NCI-H2196 treated with DMSO at 0.1 percent for 48 hours (cell line): ENCODE data around the gene SPEN.
"Not testable (repeated sequence)": the region's sequence is repeated elsewhere in the genome, so short reads cannot be mapped to it uniquely, and the experiment has no call there.

Experiments
- DNase-seq: peaks from one replicate; lab custom pipeline; 2025; ENCODE audit not compliant: unreplicated experiment; lab: John Stamatoyannopoulos, UW

Gene SPEN

DNA sequence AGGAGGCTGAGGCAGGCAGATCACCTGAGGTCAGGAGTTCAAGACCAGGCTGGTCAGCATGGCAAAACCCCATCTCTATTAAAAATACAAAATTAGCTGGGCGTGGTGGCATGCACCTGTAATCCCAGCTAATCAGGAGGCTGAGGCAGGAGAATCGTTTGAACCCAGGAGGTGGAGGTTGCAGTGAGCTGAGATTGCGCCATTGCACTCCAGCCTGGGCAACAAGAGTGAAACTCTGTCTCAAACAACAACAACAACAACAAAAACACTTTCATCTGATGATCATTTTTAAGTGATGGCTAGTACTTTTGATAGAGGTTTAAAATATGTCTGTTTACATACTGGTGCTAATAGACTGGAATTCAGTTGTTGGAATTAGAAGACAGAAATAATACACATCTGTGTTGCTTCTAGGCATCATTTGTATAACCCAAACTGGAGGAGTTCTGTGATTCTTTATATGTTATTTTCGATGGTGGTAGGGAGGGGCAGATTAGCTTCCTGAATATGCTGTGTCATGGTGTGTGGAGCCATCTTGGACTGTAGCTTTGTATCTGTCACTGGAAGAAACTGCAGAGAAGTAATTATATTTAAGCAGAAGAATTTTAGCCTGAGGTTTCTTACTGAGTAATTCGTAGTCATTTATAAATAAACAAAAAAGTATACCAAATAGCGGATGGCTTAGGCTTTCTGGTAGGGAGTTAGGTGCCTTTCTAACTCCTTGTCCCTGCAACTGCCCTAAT lies 45.5 kb downstream of the SPEN start:
- not testable (repeated sequence) for DNase-seq

- no peak for DNase-seq
Observed at GRCh38 chr1:15895233-15895632, 47.7 kb downstream of the SPEN start.

GRCh38 chr1:15896841-15897610 lies 49.5 kb downstream of the SPEN start:
- DNase-seq: not testable (repeated sequence)

DNA sequence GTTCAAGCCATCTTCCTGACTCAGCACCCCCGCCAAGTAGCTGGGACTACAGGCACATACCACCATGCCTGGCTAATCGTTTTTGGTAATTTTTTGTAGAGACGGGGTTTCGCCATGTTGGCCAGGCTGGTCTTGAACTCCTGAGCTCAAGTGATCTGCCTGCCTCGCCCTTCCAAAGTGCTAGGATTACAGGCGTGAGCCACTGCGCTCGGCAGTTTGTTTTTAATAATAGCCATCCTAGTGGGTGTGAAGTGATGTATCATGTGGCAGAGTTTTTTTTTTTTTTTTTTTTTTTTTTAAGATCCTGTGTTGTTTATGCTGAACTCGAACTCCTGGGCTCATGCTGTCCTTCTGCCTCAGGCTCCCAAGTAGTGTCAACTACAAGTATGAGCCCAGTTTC lies 51.8 kb downstream of the SPEN start:
- no peak for DNase-seq

GRCh38 chr1:15900662-15901279 lies 53.3 kb downstream of the SPEN start:
- no peak for DNase-seq

DNA sequence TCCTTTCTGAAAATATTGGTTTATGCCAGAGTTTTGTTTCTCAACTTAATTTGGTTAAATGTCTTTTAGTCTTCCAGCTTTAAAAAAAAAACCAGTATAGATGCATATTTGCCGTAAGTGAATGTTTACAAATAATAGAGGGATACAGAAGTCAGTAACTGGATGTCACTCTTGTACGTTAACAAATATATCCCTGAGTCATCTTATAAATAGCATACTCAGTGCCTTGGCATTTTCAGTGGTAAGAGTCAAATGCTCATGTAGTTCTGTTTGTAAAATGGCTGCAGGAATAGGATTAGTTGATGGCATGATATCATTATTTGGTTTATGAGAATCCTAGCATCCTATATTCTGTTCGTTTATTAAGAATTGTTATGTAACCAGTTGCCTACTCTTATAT lies 55.4 kb downstream of the SPEN start:
- no peak for DNase-seq

- DNase-seq: no peak
Observed at GRCh38 chr1:15908597-15908996, 61.1 kb downstream of the SPEN start.

DNA sequence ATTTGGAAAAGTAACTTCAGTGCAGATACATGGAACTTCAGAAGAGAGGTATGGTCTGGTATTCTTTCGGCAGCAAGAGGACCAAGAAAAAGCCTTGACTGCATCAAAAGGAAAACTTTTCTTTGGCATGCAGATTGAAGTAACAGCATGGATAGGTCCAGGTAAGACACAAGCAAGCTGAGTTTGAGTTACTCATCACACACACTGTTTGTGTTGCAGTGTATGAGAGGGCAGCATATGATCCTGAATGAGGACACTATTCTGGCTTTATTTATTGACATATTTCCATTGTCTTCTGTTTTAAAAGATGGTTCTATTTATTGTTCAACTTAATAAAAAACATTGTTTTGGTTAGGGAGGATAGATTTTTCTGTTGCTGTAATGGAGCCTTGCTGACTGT lies 63.6 kb downstream of the SPEN start:
- no peak for DNase-seq

DNA sequence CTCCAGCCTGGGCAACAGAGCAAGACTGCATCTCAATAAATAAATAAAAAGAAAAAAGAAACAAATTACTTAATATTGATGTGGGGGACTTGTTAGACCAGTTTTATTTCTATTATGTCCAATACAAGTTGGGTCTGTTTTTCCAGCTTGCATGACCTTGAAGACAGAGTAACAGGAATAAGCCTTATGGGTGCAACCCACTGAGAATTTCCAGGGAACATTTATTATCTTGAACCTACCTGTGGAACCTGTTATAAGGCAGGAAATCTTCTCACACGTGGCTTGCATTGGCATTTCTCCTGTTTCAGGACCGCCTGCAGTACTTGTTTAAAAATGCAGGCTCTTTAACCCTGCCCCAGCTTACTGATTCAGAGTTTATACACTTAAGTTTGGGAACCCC lies 64.4 kb downstream of the SPEN start:
- DNase-seq: no peak

GRCh38 chr1:15913607-15914006 lies 66.1 kb downstream of the SPEN start:
- DNase-seq: not testable (repeated sequence)

DNA sequence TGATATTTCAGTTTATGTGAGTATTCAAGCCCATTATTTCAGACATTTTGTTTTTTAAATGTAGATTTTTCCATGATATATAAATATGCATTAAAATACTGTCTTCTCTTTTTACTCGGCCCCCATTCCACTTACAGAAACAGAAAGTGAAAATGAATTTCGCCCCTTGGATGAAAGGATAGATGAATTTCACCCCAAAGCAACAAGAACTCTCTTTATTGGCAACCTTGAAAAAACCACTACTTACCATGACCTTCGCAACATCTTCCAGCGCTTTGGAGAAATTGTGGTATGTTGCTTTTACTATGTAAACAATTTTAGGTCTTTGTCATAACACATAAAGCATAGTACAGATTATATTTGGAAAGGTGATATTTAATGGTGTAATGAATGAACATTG lies 68.5 kb downstream of the SPEN start:
- no peak for DNase-seq

GRCh38 chr1:15916417-15916816 lies 68.9 kb downstream of the SPEN start:
- DNase-seq: no peak

GRCh38 chr1:15916916-15917315 lies 69.4 kb downstream of the SPEN start:
- no peak for DNase-seq

DNA sequence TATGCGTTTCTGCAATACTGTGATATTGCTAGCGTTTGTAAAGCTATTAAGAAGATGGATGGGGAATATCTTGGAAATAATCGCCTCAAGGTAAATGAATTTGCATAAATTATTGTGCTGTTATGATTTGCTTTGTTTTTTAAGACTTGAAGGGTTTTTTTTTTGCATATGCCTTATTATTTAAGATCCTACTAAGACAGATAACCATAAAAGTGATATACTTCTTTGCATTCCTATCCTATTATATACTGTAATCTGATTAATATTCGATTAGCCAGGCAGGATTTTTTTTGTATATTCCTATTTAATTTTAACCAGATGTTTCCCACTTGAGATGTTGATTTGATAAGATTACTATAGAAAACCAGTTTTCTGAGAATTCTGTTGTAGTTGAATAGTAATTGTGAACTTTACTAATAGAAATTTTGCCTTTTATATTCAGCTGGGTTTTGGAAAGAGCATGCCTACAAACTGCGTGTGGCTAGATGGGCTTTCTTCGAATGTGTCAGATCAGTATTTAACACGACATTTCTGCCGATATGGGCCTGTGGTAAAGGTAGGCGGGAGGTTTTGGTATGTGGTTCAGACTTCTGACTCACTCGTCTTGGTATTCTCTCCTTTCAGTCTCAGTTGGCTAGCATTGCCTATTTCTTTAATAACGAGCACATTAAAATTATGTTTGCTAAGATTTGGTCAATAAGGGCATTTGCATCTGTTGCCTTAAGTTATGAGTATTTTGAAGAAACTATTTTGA lies 71.6 kb downstream of the SPEN start:
- DNase-seq: no peak

DNA sequence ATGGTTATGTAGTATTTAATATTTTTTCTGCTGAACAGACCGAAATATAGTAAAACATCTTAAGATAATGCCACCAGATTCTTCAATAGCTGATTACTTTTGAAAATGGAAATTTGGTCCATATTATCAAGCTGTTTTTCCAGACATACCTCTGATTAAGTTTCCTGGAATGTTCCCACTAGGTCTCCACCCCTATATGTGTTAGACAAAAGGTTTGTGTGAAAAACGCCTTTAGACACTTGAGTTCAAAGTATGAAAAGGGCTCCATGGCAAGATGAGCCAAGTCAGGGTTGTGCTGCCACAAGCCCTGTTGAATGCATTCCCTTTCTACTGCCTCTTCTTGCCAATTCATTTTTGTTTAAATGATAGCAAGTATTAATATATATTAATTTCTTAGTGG lies 75.7 kb downstream of the SPEN start:
- no peak for DNase-seq

- not testable (repeated sequence) for DNase-seq
Observed at GRCh38 chr1:15926448-15926847, 78.9 kb downstream of the SPEN start.

- no peak for DNase-seq
Observed at GRCh38 chr1:15928971-15929965, 81.8 kb downstream of the SPEN start.

- no peak for DNase-seq
Observed at GRCh38 chr1:15931401-15931800, 83.9 kb downstream of the SPEN start.

- DNase-seq: no peak
Observed at GRCh38 chr1:15931884-15932283, 84.4 kb downstream of the SPEN start.

DNA sequence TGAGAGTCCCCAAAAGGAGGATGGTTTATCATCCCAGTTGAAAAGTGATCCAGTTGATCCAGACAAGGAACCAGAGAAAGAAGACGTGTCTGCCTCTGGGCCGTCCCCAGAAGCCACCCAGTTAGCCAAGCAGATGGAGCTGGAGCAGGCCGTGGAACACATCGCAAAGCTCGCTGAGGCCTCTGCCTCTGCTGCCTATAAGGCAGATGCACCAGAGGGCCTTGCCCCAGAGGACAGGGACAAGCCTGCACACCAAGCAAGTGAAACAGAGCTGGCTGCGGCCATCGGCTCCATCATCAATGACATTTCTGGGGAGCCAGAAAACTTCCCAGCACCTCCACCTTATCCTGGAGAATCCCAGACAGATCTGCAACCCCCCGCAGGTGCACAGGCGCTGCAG lies 85.1 kb downstream of the SPEN start:
- DNase-seq: no peak
